LNCaP clone FGC (cell line): ENCODE measurements around the gene SEC14L1.
A peak's percentile ranks its signal among the peaks of the same experiment; 100 is the strongest.

Experiments used
- DNase-seq: peaks from one replicate; pipeline ENCODE4 v3.0.0-alpha.2; 2011; ENCODE audit warnings: low read depth
- H3K4me3 ChIP-seq: 2 replicates; pipeline ENCODE4 v1.5.1; 2011; ENCODE audit warnings: mild to moderate bottlenecking, low read depth, low read length, control low read depth
- CTCF ChIP-seq: IDR thresholded peaks from 2 replicates; pipeline ENCODE4 v1.5.1; 2012; ENCODE audit warnings: mild to moderate bottlenecking; ENCODE audit not compliant: control insufficient read depth, insufficient read depth; ENCODE audit errors: extremely low read depth

Gene SEC14L1

DNA sequence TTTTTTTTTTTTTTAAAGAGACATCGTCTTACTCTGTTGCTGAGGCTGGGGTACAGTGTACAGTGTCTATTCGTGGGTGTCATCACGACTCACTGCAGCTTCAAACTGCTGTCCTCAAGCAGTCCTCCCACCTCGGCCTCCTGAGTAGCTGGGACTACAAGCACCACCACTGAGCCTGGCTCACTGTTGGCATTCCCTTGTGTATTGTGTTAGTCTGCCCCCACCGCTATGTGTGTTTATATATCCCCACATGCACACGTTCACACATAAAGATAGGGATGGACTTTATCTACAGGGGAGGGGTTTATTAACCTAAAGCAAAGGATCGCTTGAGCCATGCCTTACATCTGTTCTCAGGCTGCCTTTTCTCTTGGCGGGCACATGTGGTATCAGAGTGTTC is 63.8 kb downstream of the SEC14L1 start:
- DNase-seq = no peak
- no peak for TF ChIP-seq CTCF
- H3K4me3 ChIP-seq = no peak overlapping the region

DNA sequence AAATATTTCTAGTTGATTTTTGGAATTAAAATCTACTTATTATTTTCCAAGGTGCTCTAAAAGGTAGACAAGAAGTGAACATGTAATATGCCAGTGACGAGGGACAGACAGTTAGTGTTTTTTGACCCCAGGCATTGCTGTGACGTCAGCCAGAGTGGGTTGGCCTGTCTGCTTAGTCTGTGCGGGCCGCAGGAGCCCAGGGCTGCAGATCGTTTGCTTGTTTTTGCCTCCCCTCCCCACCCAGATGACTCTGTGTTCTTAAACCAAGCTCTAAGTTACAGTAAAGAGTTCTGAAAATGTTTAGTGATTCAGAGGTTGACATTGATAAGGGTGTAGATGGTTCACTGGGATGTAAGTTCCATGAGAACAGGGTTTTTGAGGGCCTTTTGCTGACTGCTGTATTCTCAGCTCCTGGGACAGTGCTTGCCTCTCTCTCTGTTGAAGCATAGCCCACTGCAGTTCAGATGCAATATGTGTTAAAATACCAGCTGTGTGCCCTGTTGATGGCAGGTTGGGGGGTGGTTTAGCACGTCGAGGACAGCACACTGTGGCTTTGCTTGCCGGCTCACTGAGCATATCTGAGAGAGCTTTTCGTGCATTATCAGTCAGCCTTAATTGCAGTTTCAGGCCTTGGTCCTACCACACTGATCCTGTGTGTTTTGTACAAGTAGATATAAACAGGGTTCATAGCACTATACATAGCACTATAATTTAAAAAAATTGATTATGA is 64.8 kb downstream of the SEC14L1 start:
- no peak for DNase-seq
- no peak overlapping the region for H3K4me3 ChIP-seq
- TF ChIP-seq CTCF = no peak

DNA sequence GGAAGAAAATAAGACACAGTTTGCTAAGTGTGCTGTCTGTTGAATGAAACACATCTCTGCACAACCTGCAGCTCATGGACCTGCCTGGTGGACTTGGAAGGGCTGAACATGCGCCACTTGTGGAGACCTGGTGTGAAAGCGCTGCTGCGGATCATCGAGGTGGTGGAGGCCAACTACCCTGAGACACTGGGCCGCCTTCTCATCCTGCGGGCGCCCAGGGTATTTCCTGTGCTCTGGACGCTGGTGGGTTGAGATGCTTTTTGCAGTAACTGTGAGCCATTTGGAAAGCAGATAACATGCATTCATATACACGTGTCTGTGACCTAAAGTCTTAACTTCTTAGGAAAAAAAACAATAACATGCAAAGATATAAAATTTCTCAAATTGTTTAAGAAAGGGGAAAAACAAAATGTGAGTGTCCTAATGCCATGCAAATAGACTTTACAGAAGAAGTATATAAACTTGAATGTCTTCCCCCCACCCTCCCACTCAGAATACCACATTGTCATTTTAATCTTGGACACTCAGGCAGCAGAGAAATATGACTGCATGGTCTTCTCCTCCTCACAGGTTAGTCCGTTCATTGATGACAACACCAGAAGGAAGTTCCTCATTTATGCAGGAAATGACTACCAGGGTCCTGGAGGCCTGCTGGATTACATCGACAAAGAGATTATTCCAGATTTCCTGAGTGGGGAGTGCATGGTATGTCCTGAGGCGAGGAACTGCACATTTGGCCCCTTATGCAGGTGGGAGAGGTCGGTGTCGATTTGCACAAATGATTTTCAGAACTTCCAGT is 65.6 kb downstream of the SEC14L1 start:
- TF ChIP-seq CTCF = no peak
- no peak overlapping the region for H3K4me3 ChIP-seq
- no peak for DNase-seq

DNA sequence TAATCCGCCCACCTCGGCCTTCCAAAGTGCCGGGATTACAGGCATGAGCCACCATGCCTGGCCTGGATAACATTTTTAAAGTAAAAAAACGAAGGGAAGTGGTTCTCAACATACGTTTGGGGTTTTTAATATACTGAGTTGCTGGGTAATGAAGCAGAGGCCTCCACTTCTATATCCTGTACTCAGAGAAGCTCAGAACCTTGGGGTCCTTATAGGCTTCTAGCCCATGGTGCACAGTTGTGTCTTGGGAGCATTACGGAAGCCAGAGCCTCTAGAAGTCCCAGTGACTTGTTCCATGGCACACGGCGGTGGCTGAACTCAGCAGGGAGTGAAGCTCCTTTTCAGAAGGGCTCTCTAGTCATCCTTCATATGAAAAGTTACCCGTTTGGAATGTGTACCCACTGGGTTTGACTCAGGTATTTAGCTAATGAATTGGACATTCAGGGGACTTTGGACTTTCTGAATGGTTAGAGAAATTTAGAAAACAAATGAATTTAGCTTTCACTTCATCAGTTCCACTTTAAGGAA is 67.0 kb downstream of the SEC14L1 start:
- TF ChIP-seq CTCF = no peak
- no peak for DNase-seq
- no peak overlapping the region for H3K4me3 ChIP-seq

DNA sequence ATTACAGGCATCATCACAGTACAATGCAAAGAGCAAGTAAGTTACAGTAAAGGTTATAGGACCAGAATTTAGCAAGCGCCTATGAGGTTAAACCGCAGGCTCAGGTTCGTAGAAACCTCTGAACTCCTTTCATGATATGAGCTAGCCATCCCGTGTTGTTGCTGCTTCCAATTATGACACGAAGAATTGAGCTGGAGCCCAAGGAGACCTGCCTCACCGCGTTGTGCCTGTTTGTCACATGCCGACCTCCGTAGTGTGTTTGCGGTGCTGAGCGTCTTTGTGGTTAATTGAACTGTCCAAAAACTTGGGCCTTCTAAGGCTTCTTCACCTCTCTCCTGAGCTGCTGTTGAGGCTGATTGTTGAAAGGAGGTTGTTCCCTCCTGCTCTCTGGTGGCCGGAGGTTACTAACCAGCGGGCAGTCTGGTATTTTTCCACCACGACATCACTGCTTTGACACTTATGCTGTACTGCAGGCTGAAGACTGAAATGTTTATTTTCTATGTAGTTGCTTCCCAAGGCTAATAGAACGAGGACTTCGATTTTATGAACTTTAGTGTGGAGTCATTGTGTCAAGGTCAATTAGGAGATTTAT is 67.5 kb downstream of the SEC14L1 start:
- TF ChIP-seq CTCF = peak; percentile 38
- peak; percentile 22 for DNase-seq
- no peak overlapping the region for H3K4me3 ChIP-seq

DNA sequence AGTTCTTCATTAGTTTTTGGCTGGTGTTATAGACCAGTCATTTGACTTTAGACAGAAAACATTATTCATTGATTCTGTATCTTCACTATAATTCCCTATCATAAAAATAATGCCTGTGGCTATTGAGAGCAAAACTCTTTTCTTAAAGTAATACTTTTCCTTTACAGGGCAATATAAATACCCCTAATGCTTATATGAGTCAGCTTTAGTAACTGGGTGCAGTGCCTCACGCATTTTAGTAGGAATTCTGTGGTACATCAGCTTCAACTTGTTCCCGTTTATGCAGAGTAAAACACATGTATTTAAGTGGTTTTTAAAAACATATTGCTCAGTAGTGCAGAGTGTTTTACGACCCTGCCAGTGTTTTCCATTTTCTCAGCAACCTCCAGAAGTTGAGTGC is 68.1 kb downstream of the SEC14L1 start:
- no peak for TF ChIP-seq CTCF
- no peak overlapping the region for H3K4me3 ChIP-seq
- no peak for DNase-seq
